Inflammatory macrophage treated with lipopolysaccharide for 1 hour (primary cell): ENCODE measurements around the gene TMTC2.
"Not testable (repeated sequence)": the region's sequence is repeated elsewhere in the genome, so short reads cannot be mapped to it uniquely, and the experiment has no call there.

ENCODE experiments used
- DNase-seq, 2 donors: peaks; one replicate each; pipeline ENCODE4 v3.0.0-alpha.2; 2020 to 2022

Gene TMTC2

GRCh38 chr12:82793751-82794281 lies 107.1 kb downstream of the TMTC2 start:
- DNase-seq, result no peak

GRCh38 chr12:82797480-82797879 lies 110.8 kb downstream of the TMTC2 start:
- no peak for DNase-seq

DNA sequence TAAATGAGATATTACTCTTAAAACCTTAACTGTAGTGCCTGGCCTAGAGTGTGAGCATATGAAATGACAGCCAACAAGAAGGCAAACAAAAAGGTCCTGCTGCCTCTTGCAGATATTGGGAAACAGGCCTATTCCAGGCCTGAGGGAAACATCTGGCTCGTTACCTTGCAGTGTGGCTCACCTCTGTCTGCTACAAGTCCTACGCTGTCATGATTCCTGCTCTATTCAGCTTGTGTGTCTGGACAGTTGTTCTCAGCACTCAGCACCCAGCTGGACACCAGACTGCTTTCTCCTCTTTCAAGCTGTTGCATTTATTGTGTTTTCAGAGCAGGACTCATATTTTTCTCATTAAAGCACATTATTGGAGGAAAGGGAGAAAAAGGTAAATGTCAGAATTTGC lies 113.5 kb downstream of the TMTC2 start:
- DNase-seq, result no peak

DNA sequence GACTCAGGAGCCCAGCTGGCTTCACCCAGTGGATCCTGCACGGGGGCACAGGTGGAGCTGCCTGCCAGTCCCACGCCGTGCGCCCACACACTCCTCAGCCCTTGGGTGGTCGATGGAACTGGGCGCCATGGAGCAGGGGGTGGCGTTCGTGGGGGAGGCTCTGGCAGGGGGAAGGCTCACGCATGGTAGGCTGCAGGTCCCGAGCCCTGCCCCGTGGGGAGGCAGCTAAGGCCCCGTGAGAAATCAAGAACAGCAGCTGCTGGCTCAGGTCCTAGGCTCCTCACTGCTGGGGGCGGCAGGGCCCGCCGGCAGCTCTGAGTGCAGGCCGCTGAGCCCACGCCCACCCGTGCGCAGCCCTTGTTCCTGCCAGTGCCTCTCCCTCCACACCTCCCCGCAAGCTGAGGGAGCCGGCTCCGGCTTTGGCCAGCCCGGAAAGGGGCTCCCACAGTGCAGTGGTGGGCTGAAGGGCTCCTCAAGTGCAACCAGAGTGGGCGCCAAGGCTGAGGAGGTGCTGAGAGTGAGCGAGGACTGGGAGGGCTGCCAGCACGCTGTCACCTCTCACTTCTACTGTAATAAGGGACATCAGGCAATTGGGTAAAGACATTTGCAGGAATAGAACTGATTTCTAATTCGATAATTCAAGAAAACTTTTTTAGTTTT lies 115.4 kb downstream of the TMTC2 start:
- no peak for DNase-seq

DNA sequence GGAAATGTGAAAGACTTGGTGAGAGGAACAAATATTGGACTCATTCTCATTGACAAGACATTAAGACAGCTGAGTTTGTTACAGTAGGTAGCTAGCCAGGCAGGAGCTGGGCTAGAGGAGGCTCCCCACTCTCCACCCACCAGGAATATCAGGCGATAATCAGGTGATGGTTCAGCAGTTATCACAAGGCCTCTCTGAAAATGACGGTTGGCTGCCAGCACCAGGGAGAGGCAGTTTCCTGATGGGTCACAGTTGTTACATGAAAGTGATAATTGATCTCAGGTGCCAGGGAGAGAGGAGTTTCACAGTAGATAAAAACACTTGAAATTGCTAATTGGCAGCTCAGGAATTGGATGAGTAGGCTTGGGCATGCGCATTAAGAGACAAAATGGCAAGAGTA lies 116.5 kb downstream of the TMTC2 start:
- no peak for DNase-seq

DNA sequence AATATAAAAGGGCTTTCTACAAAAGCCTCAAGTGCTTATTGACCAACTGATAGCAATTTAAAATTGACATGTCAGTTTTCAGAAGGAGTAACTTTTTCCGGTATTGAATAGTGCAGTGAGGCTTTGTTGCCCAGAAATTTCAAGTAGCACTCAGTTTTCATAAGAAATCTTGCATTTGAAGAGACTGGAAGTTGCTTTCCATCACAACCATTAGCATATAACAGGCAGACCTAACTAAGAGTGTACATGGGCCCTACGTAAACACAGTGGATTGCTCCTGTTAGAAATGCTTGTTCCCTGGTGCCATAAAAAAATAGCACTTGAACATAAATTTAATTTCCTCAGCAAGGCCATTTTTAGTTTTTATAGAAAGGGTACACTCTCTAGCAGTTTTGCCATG lies 117.9 kb downstream of the TMTC2 start:
- DNase-seq, result no peak

GRCh38 chr12:82805004-82805403 lies 118.3 kb downstream of the TMTC2 start:
- not testable (repeated sequence) for DNase-seq

- no peak for DNase-seq
Measured at GRCh38 chr12:82805812-82806497, 119.2 kb downstream of the TMTC2 start.

- no peak for DNase-seq
Measured at GRCh38 chr12:82807132-82807737, 120.5 kb downstream of the TMTC2 start.

GRCh38 chr12:82810568-82810967 lies 123.9 kb downstream of the TMTC2 start:
- no peak for DNase-seq

- no peak for DNase-seq
Measured at GRCh38 chr12:82817368-82817767, 130.7 kb downstream of the TMTC2 start.

DNA sequence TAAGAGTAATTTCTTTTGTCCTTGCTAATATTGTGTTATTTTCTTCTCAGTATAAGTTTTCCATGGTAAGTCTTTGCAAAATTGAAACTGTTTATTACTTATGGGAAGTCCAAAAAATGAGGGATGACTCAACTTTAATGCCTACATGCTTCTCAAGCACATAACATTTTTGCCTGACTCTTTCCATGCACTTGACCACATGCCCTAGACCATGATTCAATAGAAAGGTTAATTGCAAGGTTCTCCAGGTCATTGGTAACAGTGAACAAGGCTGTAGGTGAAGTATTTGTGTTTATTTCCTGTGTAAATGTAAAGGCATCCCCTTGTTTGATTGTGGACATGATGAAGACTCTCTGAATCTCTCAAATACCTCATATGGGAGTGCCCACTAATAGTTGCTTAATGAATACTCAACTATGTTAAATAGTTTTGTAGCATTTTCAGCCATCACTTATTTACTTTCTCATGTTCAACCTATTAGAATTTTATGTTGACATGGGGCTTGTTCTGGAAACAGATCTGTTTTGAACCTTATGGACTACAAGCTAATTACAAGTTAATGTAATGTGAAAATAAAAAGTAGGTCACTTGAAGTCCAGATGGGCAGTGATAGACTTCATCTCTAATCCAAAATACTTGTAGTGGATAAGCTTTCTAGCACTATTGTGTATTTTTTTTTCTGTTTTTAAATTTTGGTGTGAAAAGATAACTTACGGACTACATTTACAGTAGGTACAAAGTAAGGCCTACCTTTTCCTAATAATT lies 131.7 kb downstream of the TMTC2 start:
- DNase-seq, result peak in 1 of 2 donors; percentile 29

- DNase-seq, result no peak
Measured at GRCh38 chr12:82826505-82826904, 139.8 kb downstream of the TMTC2 start.

DNA sequence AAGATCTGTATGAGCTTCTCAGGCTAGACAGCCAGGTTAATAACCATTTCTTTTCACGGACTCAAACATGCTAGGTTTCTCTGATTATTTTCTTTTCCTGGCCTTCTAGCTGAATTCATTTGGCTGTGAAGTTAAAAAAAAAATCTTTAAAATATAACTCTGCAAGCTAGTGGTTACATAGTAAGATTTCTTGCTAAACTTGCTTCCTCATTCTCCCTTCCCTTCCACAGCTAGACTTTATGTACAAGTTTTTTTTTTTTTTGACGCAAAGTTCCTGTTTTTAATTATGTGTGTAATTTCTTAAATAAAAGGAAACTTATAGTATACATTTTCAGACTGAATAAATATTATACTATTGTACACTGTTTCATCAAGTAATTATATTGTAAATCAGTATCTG lies 145.4 kb downstream of the TMTC2 start:
- DNase-seq, result peak; percentile 68 to 82

DNA sequence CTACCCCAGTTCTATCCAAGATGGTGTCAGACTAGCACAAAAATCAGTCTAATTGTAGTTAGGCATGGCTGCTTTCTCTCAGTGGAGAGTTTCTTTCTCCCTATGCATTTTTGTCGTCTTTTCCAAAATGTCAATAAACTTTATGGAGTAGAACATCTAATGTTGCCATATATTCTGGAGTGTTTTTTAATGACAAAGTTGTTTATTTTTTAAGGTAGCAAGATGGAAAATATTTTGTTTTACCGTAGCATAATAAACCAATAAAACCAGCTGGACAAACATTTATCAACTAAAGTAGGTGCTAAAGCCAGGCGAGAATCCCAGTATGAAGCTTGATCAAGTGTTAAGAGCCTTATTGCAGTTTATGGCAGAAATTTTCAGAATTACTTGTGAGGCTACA lies 146.3 kb downstream of the TMTC2 start:
- no peak for DNase-seq

GRCh38 chr12:82833481-82833880 lies 146.8 kb downstream of the TMTC2 start:
- DNase-seq, result no peak

GRCh38 chr12:82835217-82835616 lies 148.5 kb downstream of the TMTC2 start:
- DNase-seq, result no peak

- no peak for DNase-seq
Measured at GRCh38 chr12:82838131-82838551, 151.4 kb downstream of the TMTC2 start.

DNA sequence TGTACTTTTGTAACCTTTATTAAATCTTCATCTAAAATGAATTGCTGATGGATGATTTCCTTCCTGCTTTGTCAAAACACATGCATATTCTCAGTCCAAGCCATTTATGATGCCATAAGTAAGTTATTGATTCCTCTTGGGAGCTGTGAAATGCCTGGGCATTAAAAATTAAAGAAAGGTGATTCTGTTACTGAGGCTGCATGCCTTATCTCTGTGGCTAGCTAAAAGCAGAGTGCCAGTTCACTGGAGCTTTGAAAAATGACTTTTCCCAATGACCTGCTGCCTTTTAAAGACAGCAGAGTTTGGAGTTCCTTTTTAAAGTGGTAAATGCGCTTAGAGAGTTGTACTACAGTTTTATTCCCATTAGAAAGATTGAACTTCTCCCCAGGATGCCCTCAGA lies 152.1 kb downstream of the TMTC2 start:
- no peak for DNase-seq

- DNase-seq, result no peak
Measured at GRCh38 chr12:82839796-82840195, 153.1 kb downstream of the TMTC2 start.

- no peak for DNase-seq
Measured at GRCh38 chr12:82841487-82841904, 154.8 kb downstream of the TMTC2 start.

- DNase-seq, result no peak
Measured at GRCh38 chr12:82842480-82842879, 155.8 kb downstream of the TMTC2 start.

- not testable (repeated sequence) for DNase-seq
Measured at GRCh38 chr12:82845076-82845475, 158.4 kb downstream of the TMTC2 start.
